Activated T-cell treated with anti-CD3 and anti-CD28 coated beads, Interleukin-2, amount 50 U/mL, for 1 hour (primary cell): ENCODE measurements around the gene IL32.
A peak's percentile ranks its signal among the peaks of the same experiment; 100 is the strongest.
"Not testable (repeated sequence)": the region's sequence is repeated elsewhere in the genome, so short reads cannot be mapped to it uniquely, and the experiment has no call there.

Experiments used
- DNase-seq: peaks from one replicate; pipeline ENCODE4 v3.0.0-alpha.2; 2020

The IL32 gene

GRCh38 chr16:3072576-3073263 is 7.3 kb downstream of the IL32 start:
- DNase-seq, result not testable (repeated sequence)

GRCh38 chr16:3073448-3073847 is 8.0 kb downstream of the IL32 start:
- no peak for DNase-seq

GRCh38 chr16:3074860-3075522 is 9.6 kb downstream of the IL32 start:
- peak; percentile 75 for DNase-seq

DNA sequence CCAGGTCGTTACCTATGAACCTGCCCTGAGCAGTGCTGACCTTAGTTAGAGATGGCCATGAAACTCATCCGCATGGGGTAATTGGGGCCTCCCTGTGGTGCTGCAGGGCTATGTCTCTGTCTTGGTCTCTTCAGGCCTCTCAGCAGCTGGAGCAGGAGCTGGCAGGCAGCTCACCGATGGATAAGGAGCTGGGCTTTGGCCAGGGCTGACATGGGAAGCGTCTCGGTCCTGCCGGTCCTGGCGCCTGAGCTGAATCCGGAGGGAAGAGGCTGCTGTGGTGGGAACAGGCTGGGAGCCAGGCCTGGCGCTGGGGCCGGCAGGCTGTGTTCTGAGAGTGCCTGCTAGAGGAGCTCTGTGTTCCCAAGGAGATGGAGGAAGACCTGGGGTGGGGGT is 10.1 kb downstream of the IL32 start:
- DNase-seq, result no peak

- not testable (repeated sequence) for DNase-seq
Observed at GRCh38 chr16:3075946-3076345, 10.5 kb downstream of the IL32 start.

DNA sequence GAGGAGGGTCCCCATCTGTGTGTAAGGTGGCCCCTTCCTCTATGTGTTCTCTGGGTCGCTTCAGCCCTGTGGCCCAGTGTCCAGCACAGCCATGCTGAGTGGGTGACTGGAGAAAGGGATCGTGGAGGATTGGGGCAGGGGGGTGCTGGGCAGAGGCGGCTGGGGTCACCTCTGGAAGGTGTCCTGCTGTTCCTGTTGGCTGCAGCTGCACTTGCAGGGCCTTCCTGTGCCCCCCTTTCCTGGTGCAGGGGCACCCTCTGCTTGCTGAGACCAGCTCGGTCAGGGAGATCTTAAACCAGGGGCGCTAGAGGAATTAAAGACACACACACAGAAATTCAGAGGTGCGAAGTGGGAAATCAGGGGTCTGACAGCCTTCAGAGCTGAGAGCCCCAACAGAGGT is 11.1 kb downstream of the IL32 start:
- DNase-seq, result no peak

GRCh38 chr16:3080024-3080423 is 14.6 kb downstream of the IL32 start:
- no peak for DNase-seq

DNA sequence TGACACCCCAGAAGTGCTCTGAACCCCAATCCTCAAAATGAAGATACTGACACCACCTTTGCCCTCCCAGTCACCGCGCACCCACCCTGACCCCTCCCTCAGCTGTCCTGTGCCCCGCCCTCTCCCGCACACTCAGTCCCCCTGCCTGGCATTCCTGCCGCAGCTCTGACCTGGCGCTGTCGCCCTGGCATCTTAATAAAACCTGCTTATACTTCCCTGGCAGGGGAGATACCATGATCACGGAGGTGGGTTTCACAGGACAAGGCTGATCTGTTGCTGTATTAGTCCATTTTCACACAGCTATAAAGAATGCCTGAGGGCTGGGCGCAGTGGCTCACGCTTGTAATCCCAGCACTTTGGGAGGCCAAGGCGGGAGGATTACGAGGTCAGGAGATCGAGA is 16.5 kb downstream of the IL32 start:
- not testable (repeated sequence) for DNase-seq

- DNase-seq, result not testable (repeated sequence)
Observed at GRCh38 chr16:3083408-3083807, 18.0 kb downstream of the IL32 start.

DNA sequence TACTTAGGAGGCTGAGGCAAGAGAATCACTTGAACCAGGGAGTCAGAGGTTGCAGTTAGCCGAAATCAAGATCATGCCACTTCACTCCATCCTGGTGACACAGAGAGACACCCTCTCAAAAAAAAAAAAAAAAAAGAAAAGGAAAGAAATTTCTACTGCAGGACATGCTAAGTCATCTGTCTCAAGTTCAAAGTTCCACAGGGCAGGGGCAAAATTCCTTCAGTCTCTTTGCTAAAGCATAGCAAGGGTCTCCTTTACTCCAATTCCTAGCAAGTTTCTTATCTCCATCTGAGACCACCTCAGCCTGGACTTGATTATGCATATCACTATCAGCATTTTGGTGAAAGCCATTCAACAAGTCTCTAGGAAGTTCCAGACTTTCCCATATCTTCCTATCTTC is 19.1 kb downstream of the IL32 start:
- DNase-seq, result no peak

DNA sequence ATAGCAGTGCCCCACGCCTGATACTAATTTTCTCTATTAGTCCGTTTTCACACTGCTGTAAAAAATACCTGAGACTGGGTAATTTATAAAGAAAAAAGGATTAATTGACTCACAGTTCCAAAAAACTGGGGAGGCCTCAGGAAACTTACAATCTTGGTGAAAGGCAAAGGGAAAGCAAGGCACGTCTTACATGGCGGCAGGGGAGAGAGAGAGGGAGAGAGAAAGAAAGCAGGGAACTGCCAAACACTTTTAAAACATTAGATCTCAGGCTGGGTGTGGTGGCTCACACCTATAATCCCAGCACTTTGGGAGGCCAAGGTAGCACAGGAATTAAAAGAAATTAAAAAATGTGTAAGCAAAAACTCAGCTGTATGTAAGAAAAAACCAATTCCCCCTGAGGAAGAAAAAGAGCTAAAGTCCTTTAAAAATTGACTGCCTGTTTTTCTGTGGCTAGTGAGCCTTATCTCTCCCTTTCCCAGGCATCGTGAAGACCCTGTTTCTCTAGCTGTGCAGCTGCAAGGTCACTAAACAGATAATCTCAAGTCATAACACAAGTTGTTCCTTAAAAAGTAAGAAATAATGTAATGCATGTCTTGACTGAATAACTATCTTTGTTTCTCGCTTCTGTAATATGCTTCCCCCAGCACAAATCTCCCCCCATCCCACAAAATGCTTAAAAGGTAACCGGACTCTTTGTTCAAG is 19.7 kb downstream of the IL32 start:
- no peak for DNase-seq

DNA sequence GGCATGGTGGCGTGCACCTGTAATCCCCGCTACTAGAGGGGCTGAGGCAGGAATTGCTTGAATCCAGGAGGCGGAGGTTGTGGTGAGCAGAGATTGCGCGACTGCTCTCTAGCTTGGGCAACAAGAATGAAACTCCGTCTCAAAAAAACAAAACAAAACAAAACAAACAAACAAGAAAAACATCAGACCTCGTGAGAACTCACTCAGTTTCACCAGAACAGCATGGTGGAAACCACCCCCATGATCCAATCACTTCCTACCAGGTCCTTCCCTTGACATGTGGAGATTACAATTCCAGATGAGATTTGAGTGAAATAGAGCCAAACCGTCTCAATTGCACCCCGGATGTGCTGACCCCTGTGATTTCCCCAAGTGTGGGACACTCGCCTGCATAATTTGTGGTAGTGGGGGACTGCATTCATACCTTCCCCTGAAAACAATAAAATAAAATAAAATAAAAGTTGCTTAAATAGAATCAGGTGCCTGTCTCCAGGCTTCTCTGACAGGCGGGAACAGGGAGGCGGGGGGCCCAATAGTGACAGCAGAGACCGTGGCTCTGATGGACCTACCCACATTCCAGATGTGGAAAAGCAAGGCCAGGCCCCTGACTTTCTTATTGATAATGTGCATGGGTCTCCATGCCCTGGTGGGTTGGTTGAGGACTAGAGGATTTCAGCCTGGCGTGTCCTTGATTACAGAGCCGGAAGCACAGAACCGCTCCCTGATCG is 20.6 kb downstream of the IL32 start:
- no peak for DNase-seq

GRCh38 chr16:3086596-3087242 is 21.3 kb downstream of the IL32 start:
- no peak for DNase-seq

- no peak for DNase-seq
Observed at GRCh38 chr16:3087243-3088235, 22.1 kb downstream of the IL32 start.

DNA sequence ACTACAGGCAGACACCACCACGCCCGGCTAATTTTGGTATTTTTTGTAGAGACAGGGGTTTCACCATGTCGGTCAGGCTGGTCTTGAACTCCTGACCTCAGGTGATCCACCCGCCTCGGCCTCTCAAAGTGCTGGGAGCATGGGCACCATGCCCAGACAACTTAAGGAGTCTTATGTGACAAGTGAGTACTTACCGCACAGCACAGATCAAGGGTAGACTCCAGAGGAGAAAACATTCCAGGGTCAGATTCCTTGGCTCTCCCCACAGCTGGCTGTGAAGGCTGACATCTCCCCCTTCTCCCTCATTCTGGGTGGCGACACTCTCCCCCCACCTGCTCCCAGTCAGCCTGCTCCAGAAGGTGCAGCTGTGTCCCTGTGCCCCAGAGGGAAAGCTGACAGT is 23.0 kb downstream of the IL32 start:
- DNase-seq, result no peak

DNA sequence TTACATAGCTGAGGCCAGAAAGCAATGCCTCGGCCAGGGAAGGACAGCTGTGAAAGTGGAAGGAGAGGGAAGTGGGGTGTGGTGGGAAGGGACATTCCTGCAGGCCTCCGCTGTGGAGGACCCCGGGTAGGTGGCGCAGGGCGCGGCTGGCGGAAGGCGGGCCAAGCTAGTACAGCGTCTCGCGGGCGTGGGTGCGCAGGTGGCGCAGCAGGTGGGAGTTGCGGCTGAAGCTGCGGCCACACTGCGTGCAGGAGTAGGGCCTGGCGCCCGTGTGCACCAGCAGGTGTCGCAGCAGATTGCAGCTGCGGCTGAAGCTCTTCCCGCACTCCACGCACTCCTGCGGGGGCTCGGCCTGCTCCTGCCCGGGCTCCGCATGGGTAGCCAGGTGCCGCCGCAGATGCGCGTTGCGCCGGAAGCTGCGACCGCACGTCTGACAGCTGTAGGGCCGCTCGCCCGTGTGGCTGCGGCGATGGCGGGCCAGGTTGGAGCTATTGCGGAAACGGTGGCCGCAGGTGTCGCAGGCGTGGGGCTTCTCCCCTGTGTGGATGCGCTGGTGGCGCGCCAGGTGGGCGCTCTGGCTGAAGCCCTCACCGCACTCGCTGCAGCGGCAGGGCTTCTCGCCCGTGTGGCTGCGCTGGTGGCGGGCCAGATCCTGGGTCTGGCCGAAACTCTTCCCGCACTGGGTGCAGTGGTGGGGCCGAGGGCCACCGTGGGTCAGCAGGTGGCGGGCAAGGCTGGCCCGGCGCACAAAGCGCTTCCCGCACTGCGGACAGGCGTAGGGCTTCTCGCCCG is 23.7 kb downstream of the IL32 start:
- DNase-seq, result no peak

- no peak for DNase-seq
Observed at GRCh38 chr16:3089717-3090592, 24.5 kb downstream of the IL32 start.

- no peak for DNase-seq
Observed at GRCh38 chr16:3091551-3091950, 26.1 kb downstream of the IL32 start.

DNA sequence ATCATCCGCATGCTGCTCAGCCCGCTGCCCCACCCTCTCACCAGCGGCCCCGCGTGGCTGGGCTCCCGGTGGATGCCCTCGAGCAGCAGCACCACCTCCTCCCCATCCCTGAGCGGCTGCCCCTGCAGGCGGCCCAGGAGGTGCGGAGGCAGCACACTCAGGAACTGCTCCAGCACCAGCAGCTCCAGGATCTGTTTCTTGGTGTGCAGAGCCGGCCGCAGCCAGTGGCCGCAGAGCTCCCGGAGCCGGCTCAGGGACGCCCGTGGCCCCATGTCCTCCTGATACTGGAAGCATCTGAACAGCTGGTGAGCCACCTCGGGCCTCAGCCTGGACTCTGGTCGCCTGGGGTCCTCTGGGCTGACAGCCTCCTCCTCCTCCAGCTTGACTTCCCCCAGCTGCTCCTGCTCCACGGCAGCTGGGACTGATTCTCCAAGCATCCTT is 27.1 kb downstream of the IL32 start:
- DNase-seq, result no peak
